Measurements from ENCODE around the gene TCF4. TPM values are rescaled to one million over a fixed set of nuclear protein-coding genes. Genes with fewer than 3 reads are reported as not detected.

The TCF4 gene
- total RNA-seq, 1 donor: 84.6 TPM

DNA sequence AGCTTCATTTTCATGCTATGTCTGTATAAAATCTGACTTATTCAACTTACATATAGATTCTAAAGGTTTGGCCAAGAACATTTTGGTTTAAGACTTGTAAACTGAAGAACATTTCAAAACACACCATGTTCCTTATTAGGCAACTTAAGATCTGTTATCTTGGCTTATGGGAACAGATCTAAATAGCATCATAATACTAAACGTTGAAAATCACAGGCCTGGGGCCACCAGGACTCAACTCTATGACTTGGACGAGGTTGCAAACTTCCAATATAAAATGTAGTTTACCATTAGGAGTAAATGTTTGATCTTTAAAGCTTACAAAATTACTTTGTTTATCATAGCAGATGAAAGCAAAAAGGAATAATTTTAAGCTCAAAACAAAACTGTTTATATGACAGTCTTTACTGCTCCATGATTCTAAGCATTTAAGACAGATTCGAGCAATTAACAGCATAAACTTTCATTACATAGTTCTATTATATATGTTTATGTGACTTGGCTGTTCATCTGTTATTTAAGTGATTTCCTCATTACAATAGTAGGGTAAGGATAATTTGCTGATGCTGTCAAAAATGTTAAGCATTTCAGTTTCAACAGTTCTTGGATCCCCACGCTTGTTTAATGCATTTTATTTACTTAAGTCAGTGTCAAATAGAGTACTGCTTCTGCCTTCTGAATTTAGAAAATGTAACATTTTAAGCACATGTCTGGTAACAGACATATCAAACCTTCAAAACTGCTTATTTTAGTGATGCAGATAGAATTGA, 8.3 kb downstream of the TCF4 start:
- peak; percentile 89 for DNase-seq (ENCODE audit: low read depth)
- TF ChIP-seq, protein P1, sequence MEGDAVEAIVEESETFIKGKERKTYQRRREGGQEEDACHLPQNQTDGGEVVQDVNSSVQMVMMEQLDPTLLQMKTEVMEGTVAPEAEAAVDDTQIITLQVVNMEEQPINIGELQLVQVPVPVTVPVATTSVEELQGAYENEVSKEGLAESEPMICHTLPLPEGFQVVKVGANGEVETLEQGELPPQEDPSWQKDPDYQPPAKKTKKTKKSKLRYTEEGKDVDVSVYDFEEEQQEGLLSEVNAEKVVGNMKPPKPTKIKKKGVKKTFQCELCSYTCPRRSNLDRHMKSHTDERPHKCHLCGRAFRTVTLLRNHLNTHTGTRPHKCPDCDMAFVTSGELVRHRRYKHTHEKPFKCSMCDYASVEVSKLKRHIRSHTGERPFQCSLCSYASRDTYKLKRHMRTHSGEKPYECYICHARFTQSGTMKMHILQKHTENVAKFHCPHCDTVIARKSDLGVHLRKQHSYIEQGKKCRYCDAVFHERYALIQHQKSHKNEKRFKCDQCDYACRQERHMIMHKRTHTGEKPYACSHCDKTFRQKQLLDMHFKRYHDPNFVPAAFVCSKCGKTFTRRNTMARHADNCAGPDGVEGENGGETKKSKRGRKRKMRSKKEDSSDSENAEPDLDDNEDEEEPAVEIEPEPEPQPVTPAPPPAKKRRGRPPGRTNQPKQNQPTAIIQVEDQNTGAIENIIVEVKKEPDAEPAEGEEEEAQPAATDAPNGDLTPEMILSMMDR (IDR thresholded peaks at IDR 0.05; ENCODE audit: insufficient read depth, low read depth, low read length): no peak
- H3K4me3 ChIP-seq (ENCODE audit: low read depth, low read length): no peak overlapping the region

DNA sequence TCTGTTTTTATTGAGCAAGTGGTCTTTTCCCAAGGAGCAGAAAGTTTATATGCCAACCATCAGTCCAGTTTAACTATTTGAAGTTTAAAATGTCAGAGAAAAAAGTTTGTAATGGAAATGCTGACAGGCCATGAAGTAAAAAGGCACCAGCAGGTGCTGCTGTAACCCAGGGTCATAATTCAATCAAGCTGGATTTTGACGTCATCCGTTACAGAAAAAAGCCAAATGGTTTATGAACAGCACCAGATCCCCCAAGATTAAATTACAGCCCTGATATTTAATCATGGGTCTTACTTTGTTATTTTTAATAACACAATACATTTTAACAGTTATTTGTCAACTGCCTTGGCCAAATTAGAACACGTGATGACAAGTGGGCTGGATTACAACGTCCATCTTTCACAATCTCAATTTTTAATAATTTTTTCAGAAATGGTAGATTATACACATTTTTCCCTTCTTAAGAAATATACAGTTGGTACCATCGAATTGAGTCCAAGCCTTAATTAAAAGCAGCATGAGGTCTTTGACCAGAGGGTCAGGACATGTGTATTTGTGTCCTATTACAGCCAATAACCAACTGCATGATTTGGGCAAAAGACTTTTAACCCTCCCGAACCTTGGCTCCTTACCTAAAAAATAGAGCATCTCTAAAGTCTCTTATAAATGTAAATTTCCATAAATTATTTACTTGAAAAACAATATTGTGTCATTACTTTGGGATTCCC, 10.0 kb downstream of the TCF4 start:
- no peak for DNase-seq (ENCODE audit: low read depth)
- H3K4me3 ChIP-seq (ENCODE audit: low read depth, low read length): no peak overlapping the region
- TF ChIP-seq, protein P1 (IDR thresholded peaks at IDR 0.05; ENCODE audit: insufficient read depth, low read depth, low read length): no peak

DNA sequence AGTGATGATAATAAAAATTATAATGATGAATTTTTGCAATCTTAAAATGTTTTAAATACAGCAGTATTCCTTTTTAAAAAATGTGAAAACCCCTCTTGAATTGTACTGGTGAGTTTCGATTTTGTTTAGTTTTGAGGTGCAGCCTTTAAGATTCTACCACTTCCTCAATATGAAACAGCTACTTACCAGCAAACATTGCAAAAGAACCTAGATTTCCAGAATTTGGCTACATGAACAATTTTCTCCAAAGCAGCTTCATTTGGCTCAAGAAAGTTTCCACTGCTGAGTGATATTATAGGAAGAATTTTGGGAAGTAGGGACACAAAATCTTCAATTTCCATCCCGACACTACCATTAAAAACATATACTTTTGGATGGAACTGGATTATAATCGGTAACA, 12.0 kb downstream of the TCF4 start:
- no peak for DNase-seq (ENCODE audit: low read depth)
- H3K4me3 ChIP-seq (ENCODE audit: low read depth, low read length): no peak overlapping the region
- TF ChIP-seq, protein P1 (IDR thresholded peaks at IDR 0.05; ENCODE audit: insufficient read depth, low read depth, low read length): no peak

DNA sequence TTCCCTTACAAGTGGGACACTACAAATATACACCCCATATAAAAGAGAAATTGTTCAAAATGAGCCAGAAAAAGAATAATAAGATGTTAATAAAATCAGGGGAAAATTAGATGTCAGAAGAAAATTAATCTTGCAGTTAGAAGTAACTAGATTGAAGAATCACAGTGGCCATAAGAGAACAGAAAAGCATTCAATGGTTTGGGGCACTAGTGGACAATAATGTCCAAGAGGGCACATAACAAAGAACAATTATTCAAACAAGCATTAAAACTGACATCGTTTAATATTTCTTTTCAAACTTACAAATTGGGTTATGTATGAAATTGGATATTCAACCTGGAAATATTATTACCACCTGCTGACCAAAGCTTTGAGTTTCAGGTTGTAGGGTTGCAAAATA, 12.9 kb downstream of the TCF4 start:
- no peak overlapping the region for H3K4me3 ChIP-seq (ENCODE audit: low read depth, low read length)
- TF ChIP-seq, protein P1 (IDR thresholded peaks at IDR 0.05; ENCODE audit: insufficient read depth, low read depth, low read length): no peak
- no peak for DNase-seq (ENCODE audit: low read depth)

DNA sequence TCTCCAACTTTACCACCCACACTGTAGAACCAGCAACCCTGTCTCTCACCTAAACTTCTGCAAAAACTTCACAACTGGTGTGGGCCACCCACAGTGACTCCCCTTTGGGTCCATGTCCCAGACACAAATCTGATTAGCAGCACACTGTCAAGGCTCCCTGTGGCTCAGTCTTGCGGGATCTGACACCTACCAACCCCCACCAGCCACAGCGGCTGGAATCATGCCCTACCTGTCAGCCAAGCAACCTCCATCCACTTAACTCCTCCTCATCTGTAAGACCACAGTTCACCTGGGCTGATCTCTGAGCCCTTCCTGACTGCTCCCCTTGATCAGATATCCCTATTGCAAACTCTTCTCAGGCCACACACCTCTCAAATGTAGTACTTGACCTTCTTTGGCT, 14.6 kb downstream of the TCF4 start:
- DNase-seq (ENCODE audit: low read depth): no peak

DNA sequence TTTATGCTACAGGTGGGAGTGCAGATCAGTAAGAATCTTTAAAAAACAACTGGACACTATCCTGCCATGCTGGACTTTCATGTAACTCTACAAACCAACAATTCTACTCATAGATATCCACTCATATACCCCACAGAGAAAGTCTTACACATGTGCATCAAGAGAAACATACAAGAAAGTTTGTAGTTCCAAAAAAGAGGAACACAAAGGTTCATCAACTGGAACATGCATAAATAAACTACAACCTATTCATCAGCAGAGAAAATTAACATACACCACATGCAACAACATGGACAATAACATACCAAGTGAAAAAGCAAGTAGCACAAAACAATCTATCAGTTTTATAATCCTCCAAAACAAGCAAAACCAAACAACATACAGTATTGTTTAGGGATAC, 17.0 kb downstream of the TCF4 start:
- DNase-seq (ENCODE audit: low read depth): no peak
- TF ChIP-seq, protein P1 (IDR thresholded peaks at IDR 0.05; ENCODE audit: insufficient read depth, low read depth, low read length): no peak
- no peak overlapping the region for H3K4me3 ChIP-seq (ENCODE audit: low read depth, low read length)

More for the DNA sequence above, 14.6 kb downstream of the TCF4 start:
- no peak overlapping the region for H3K4me3 ChIP-seq (ENCODE audit: low read depth, low read length)
- TF ChIP-seq, protein P1 (IDR thresholded peaks at IDR 0.05; ENCODE audit: insufficient read depth, low read depth, low read length): no peak
